NCI-H2107 treated with DMSO at 0.1 percent for 48 hours (cell line): ENCODE measurements around the gene UPK3BL2.
"Not testable (repeated sequence)": the region's sequence is repeated elsewhere in the genome, so short reads cannot be mapped to it uniquely, and the experiment has no call there.

ENCODE experiments used
- DNase-seq: peaks from one replicate; lab custom pipeline; 2025; ENCODE audit not compliant: unreplicated experiment; lab: John Stamatoyannopoulos, UW

Gene UPK3BL2

DNA sequence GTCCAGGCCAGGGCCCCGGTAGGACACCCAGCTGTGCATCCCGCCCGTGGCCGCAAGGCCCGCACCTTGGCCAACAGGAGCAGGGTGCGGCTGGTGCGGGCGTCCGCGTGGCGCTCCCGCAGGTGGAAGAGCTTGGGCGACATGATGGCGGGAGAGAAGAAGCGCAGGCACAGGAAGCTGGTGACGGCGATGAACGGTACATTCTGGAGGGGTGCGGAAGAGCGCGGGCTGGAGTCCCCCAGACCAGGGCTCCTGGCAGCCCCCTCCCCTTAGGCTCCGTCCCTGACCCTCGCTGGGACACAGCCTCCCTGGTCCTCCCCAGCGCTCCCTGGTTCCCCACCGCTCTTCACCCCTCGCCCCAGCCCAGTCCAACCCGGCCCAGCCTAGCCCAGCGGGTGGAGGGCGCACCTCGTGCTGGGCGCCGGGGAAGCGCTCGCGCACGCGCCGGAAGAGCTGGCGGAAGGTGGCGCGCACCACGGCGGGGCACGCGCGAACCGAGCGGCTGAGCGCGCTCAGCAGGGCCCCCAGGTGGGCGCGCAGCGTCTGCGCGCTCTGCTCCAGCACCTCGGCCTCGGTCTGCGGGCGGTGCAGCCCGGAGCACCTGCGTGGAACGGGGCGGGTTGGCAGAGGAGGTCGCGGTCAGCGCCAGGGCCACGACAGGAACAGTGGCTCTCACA, 48.9 kb downstream of the UPK3BL2 start:
- not testable (repeated sequence) for DNase-seq

- not testable (repeated sequence) for DNase-seq
Observed at GRCh38 chr7:102494026-102494425, 49.5 kb downstream of the UPK3BL2 start.

DNA sequence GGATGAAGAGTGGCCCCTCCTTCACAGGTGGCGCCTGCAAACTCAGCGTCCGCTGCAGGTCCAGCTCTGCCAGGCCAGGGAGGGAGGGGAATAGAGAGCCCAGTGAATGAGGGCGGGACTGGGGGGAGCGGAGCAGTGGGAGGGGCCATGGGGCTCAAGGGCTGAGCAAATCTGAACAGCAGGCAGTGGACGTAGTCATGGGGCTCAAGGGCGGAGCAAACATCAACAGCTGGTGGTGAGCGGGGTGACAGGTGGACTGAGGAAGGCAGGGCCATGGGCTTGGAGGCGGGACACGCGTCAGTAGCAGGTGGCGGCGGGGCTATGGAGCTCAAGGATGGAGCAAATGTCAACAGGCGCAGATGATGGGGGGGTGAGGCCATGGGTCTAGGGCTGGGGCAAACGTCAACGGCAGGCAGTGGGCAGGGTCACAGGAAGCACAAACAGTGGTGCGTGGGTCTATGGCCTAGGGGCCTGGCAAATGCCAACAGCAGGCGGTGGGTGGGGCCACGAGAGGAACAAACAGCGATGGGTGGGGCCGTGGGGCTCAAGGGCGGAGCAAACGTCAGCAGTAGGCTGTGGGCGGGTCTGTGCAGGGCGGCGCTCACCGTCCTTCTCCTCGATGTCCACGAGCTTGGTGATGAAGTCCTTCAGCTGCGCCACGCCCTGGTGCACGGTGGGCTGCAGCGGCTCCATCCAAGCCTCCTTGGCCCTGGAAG, 50.1 kb downstream of the UPK3BL2 start:
- DNase-seq: not testable (repeated sequence)

DNA sequence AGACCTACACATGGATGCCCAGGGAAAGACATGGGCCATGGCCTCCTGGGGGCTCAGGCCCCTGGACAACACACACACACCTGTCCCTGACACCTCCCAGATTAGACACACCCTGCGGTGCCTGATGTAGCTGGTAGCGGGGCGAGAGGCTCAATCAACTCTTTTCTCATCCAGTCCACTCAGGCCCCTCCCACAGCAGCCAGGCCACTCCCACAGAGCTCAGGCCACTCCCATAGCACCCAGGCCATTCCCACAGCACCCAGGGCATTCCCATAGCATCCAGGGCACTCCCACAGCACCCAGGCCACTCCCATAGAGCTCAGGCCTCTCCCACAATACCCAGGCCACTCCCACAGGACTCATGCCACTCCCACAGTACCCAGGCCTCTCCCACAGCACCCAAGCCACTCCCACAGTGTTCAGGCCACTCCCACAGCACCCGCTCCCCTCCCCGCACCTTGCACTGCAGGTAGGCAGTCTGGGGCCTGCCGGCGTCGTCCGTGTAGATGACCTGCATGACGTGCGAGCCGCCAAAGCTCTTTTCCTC, 52.9 kb downstream of the UPK3BL2 start:
- DNase-seq: not testable (repeated sequence)
